DND-41 (cell line): Measurements from ENCODE around the gene LILRB3.
"Not testable (repeated sequence)": the region's sequence is repeated elsewhere in the genome, so short reads cannot be mapped to it uniquely, and the experiment has no call there.

ENCODE experiments used
- ATAC-seq: fragments of 200-7000 bp; cut with Tn5 transposase; 3 replicates; pipeline ENCODE4 v1.9.1; 2021; ENCODE audit warnings: low read depth; ENCODE audit not compliant: insufficient read depth
- DNase-seq: peaks from one replicate; pipeline ENCODE4 v3.0.0-alpha.2; 2020
- H2AFZ ChIP-seq: 2 replicates; pipeline ENCODE4 v1.6.0; 2012; ENCODE audit warnings: low read depth, low read length
- H3K27ac ChIP-seq: 2 replicates; pipeline ENCODE4 v1.5.1; 2012; ENCODE audit warnings: low read length, inconsistent platforms
- H3K27me3 ChIP-seq: fragments of 200-600 bp; sonication (generic); 2 replicates; pipeline ENCODE4 v1.6.0; 2012; ENCODE audit warnings: low read length, mild to moderate bottlenecking, inconsistent platforms; ENCODE audit not compliant: insufficient read depth, poor library complexity
- H3K36me3 ChIP-seq: 2 replicates; pipeline ENCODE4 v1.5.1; 2012; ENCODE audit warnings: low read length, inconsistent platforms; ENCODE audit not compliant: insufficient read depth
- H3K4me1 ChIP-seq: 2 replicates; pipeline ENCODE4 v1.5.1; 2012; ENCODE audit warnings: mild to moderate bottlenecking, low read length; ENCODE audit not compliant: insufficient read depth
- H3K4me2 ChIP-seq: 2 replicates; pipeline ENCODE4 v1.6.0; 2012; ENCODE audit warnings: mild to moderate bottlenecking, moderate library complexity, low read length, inconsistent platforms; ENCODE audit not compliant: insufficient read depth
- H3K4me3 ChIP-seq, 2 experiments: fragments of 200-600 bp in 1 of 2; shearing (Covaris generic) in 1 of 2; 2 replicates each; pipeline ENCODE4 v1.5.1; 2012 to 2016; ENCODE audit warnings: inconsistent platforms in 2 of 2, low read length in 2 of 2, mild to moderate bottlenecking in 2 of 2, low read depth in 1 of 2, moderate library complexity in 1 of 2
- H3K79me2 ChIP-seq: 2 replicates; pipeline ENCODE4 v1.6.0; 2012; ENCODE audit warnings: low read length, inconsistent platforms; ENCODE audit not compliant: insufficient read depth
- H3K9ac ChIP-seq: 2 replicates; pipeline ENCODE4 v1.6.0; 2012; ENCODE audit warnings: low read depth, mild to moderate bottlenecking, inconsistent platforms, low read length, moderate library complexity
- H3K9me3 ChIP-seq: 2 replicates; pipeline ENCODE4 v1.5.1; 2012; ENCODE audit warnings: low read length, moderate library complexity, mild to moderate bottlenecking, inconsistent platforms; ENCODE audit not compliant: insufficient read depth, severe bottlenecking
- H4K20me1 ChIP-seq: 2 replicates; pipeline ENCODE4 v1.6.0; 2012; ENCODE audit warnings: low read length; ENCODE audit not compliant: insufficient read depth
- EZH2 ChIP-seq: IDR thresholded peaks from 3 replicates; pipeline ENCODE4 v1.6.1; 2012; ENCODE audit warnings: borderline replicate concordance, low read depth, mild to moderate bottlenecking, moderate library complexity, low read length, inconsistent platforms; ENCODE audit not compliant: severe bottlenecking
- TF ChIP-seq, protein P1 (sequence below): IDR thresholded peaks from 2 replicates; pipeline ENCODE4 v1.5.1; 2012; ENCODE audit warnings: borderline replicate concordance, low read length, moderate library complexity, mild to moderate bottlenecking; ENCODE audit not compliant: poor library complexity, severe bottlenecking; ENCODE audit errors: extremely low read depth

The LILRB3 gene

DNA sequence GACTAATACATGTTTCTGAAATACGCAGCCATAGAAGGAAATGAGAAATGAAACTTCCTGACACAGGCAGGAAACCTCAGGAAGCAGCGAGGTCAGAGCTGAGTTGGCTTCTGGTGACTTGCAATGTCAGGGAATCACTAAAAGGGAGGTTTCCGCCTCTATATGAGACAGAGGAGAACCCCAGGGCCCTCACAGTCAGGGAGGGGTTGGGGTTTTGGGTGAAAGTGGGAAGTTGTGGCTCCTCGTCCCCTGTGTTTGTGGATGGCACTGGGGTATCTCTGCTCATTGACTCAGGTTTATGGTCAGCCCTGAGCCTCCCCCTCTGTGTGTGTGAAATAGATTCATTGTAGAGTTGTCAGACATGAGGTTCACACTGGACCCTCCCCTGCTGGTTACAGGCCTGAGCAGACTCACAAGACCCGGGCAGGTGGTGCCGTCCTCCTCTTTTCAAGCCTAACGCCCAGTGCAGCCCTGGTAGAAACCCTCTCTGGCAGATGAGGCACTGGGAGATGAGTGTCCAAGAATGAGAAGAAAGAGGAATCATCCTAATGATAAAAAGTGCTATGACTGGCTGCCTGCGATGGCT, 25.3 kb upstream of the LILRB3 start:
- ATAC-seq (no peak), DNase-seq (no peak)
- Histone ChIP-seq H3K36me3 (no peaks in the 10 kb centered on the region), H3K4me1 (no peaks in the 10 kb centered on the region), H3K27ac (no peak overlapping the region), H3K9ac (no peak overlapping the region), H3K9me3 (no peaks in the 10 kb centered on the region), H3K4me3 (no peak overlapping the region), H3K4me2 (no peak overlapping the region), H4K20me1 (no peaks in the 10 kb centered on the region), H3K79me2 (no peaks in the 10 kb centered on the region), H2AFZ (no peak overlapping the region), H3K27me3 (no peaks in the 10 kb centered on the region)
- TF ChIP-seq, protein P1, sequence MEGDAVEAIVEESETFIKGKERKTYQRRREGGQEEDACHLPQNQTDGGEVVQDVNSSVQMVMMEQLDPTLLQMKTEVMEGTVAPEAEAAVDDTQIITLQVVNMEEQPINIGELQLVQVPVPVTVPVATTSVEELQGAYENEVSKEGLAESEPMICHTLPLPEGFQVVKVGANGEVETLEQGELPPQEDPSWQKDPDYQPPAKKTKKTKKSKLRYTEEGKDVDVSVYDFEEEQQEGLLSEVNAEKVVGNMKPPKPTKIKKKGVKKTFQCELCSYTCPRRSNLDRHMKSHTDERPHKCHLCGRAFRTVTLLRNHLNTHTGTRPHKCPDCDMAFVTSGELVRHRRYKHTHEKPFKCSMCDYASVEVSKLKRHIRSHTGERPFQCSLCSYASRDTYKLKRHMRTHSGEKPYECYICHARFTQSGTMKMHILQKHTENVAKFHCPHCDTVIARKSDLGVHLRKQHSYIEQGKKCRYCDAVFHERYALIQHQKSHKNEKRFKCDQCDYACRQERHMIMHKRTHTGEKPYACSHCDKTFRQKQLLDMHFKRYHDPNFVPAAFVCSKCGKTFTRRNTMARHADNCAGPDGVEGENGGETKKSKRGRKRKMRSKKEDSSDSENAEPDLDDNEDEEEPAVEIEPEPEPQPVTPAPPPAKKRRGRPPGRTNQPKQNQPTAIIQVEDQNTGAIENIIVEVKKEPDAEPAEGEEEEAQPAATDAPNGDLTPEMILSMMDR = no peak
- no peak for TF ChIP-seq EZH2

DNA sequence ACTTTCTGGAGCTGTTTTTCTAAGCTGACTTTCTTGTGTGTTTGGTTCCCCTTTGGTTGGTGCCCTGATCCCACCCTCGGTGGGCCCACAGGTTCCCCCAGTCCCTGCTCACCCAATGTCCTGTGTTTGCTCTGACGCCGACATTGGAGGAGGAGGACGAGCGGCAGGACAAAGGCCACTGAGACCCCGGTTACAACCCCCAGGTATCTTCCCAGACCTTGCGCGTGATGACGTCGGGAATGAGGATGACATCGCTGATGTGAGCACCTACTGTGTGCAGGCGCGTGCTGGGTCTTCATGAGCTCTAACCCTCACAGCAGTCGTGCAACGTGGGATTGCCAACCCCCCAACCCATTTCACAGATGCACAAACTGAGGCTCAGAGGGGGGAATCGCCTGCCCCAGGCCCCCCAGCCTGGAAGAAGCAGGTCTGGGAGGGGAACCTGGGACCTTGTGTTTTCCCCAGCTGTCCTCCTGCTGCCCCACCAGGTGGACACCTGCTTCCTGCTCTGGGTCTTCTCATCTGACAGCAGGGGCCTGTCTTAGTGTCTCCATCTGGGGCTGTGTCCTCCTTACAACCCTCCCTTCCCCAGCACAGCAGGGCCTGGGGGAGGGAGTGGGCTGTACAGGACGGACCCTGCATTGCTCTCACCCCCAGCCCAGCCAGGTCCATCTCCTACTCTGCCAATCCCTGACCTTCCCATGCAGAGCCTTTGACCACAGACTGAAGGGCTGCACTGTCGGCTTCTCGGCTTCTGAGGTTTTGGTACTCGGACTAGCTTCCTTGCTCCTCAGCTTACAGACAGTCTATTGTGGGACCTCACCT, 24.5 kb upstream of the LILRB3 start:
- Histone ChIP-seq H3K9me3 (no peaks in the 10 kb centered on the region), H3K27ac (no peak overlapping the region), H3K4me3 (no peak overlapping the region), H2AFZ (no peak overlapping the region), H3K27me3 (no peaks in the 10 kb centered on the region), H3K4me1 (no peaks in the 10 kb centered on the region), H4K20me1 (no peaks in the 10 kb centered on the region), H3K4me2 (no peak overlapping the region), H3K9ac (no peak overlapping the region), H3K36me3 (no peaks in the 10 kb centered on the region), H3K79me2 (no peaks in the 10 kb centered on the region)
- ATAC-seq (no peak), DNase-seq (no peak)
- TF ChIP-seq, protein P1 = no peak
- TF ChIP-seq EZH2 = no peak

DNA sequence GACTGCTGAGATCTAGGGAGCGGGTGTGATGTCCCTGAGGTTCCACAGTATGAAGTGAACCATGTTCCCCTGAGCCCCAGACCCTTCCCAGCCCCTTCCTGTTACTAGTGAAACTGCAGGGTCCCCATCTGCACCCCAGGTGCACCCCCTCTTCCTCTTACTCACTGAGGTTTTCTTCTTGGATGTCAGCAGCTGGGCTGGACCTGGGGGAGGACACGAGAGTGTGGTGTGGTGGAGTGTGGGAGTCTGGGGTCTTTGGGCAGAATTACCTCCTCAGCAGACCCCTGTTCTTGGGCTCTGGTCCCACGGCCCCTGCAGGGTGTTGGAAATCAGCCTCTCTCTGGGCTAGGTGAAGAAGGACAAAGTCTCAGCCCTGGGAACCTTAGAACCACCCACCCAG, 23.1 kb upstream of the LILRB3 start:
- Histone ChIP-seq H3K36me3 (no peaks in the 10 kb centered on the region), H3K27me3 (no peaks in the 10 kb centered on the region), H3K4me1 (no peaks in the 10 kb centered on the region), H3K27ac (no peak overlapping the region), H3K79me2 (no peaks in the 10 kb centered on the region), H3K4me3 (no peak overlapping the region), H3K9me3 (no peaks in the 10 kb centered on the region), H4K20me1 (no peaks in the 10 kb centered on the region), H2AFZ (no peak overlapping the region), H3K4me2 (no peak overlapping the region), H3K9ac (no peak overlapping the region)
- TF ChIP-seq EZH2 = no peak
- TF ChIP-seq, protein P1 = no peak
- DNase-seq = no peak
- no peak for ATAC-seq

DNA sequence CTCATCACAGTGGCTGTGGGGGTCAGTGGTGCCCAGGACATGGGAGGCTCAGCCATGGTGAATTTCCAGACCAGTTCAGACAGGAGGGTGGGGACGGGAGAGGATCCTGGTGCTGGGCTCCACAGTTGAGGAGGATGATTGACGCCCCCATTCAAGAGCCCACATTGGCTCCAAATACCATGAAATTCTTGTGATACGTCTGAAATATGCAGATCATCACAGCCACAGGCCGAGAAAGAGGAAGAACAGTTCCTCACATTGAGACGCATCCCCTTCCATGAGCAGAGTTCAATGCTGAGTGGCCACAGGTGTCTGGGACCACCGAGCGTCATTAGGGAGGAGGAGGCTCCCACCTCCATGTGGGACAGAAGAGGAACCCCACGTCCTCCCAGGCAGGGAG, 21.0 kb upstream of the LILRB3 start:
- not testable (repeated sequence) for H3K36me3 ChIP-seq, H3K79me2 ChIP-seq, H3K9ac ChIP-seq, H2AFZ ChIP-seq, ATAC-seq, H3K4me1 ChIP-seq, H3K27me3 ChIP-seq, H3K9me3 ChIP-seq, H3K4me3 ChIP-seq, DNase-seq, H3K27ac ChIP-seq, H4K20me1 ChIP-seq, H3K4me2 ChIP-seq

DNA sequence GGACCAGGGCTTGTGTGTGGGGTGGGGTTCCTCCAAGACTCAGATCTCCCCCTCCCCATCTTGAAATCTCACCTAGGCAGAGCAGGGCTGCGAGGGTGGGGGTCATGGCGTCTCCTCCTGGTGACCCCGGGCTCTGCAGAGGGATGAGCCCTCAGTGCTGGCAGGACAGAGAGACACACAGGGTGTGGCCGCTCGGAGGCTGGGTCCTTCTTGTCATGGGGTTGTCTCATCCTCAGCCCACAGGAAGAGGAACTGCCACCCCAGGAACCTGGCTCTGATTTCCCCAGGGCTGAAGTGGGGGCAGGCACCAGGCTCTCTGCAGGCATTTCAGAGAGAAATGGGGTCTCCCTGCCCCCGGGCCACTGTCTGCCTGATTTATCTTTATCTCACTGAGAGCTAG, 19.8 kb upstream of the LILRB3 start, which contains the start of gene LILRA6:
Gene LILRA6, minus strand, starts transcription at position 145 of the 400 bp plus-strand sequence.
- H2AFZ ChIP-seq, H3K4me1 ChIP-seq, H3K9ac ChIP-seq, H4K20me1 ChIP-seq, H3K27ac ChIP-seq, H3K79me2 ChIP-seq, DNase-seq, ATAC-seq, H3K4me3 ChIP-seq, H3K9me3 ChIP-seq, H3K4me2 ChIP-seq, H3K36me3 ChIP-seq, H3K27me3 ChIP-seq: not testable (repeated sequence)

DNA sequence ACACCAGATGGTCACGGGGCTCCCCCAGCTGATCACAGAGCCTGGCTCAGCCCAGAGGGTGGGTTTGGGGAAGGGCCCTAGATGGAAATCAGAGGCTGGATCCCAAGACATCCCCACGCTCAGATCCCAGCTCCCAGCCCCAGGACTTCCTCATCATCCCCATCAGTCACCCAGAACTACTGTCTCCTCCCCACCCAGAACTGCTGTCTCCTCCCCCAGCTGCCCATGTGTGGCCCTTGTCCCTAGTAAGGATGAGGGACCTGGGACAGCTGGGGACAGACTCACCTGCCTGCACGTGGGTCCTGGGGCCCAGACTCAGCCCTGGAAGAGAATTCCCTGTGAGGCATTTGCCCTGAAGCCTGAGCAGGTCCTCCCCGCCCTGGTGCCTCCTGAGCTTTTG, 19.4 kb upstream of the LILRB3 start:
- H3K27ac ChIP-seq, H3K27me3 ChIP-seq, H3K4me2 ChIP-seq, H4K20me1 ChIP-seq, H3K9ac ChIP-seq, H3K4me3 ChIP-seq, H3K4me1 ChIP-seq, H2AFZ ChIP-seq, DNase-seq, H3K79me2 ChIP-seq, ATAC-seq, H3K9me3 ChIP-seq, H3K36me3 ChIP-seq: not testable (repeated sequence)
